ENCODE measurements around the gene GRIP2.

GRCh38 chr3:14464141-14464465 lies 76.0 kb downstream of the GRIP2 start:
- TF ChIP-seq ZNF274 (IDR thresholded peaks at IDR 0.05; ENCODE audit: low read depth, low read length) (no peak), SUZ12 (IDR thresholded peaks at IDR 0.05; ENCODE audit: extremely low read depth, insufficient read depth, insufficient read length) (no peak)
